Measurements from ENCODE around the gene COMMD7.

COMMD7 gene

GRCh38 chr20:32660661-32661060 is 82.6 kb downstream of the COMMD7 start:
- peak overlapping the region; percentile 58 for H3K27ac Mint-ChIP-seq
- H3K9me3 Mint-ChIP-seq = peaks cover 10% of the 10 kb centered on the region
- no peak overlapping the region for H3K4me3 Mint-ChIP-seq
- TF ChIP-seq CTCF (IDR thresholded peaks at IDR 0.05) = no peak
- H3K27me3 Mint-ChIP-seq (ENCODE audit: low read depth, poor library complexity) = peaks cover 3% of the 10 kb centered on the region
- peaks cover 6% of the 10 kb centered on the region for H3K36me3 Mint-ChIP-seq (ENCODE audit: low read depth)
- H3K4me1 Mint-ChIP-seq = peaks cover 27% of the 10 kb centered on the region
- no peak for DNase-seq

- Mint-ChIP-seq H3K4me1 (peaks cover 11% of the 10 kb centered on the region), H3K27me3 (ENCODE audit: low read depth, poor library complexity) (peaks cover 14% of the 10 kb centered on the region), H3K9me3 (peaks cover 19% of the 10 kb centered on the region), H3K4me3 (no peak overlapping the region), H3K36me3 (ENCODE audit: low read depth) (peaks cover 6% of the 10 kb centered on the region), H3K27ac (no peak overlapping the region)
- TF ChIP-seq CTCF (IDR thresholded peaks at IDR 0.05) = no peak
- no peak for DNase-seq
These were observed 86.4 kb downstream of the COMMD7 start for GRCh38 chr20:32656827-32657226.

- Mint-ChIP-seq H3K4me3 (no peak overlapping the region), H3K36me3 (ENCODE audit: low read depth) (peaks cover 6% of the 10 kb centered on the region), H3K27me3 (ENCODE audit: low read depth, poor library complexity) (peaks cover 19% of the 10 kb centered on the region), H3K27ac (no peak overlapping the region), H3K4me1 (peaks cover 19% of the 10 kb centered on the region), H3K9me3 (peaks cover 19% of the 10 kb centered on the region)
- no peak for TF ChIP-seq CTCF (IDR thresholded peaks at IDR 0.05)
- DNase-seq = no peak
These were observed 87.3 kb downstream of the COMMD7 start for GRCh38 chr20:32655903-32656512.

- peaks cover 15% of the 10 kb centered on the region for H3K9me3 Mint-ChIP-seq
- no peak overlapping the region for H3K27ac Mint-ChIP-seq
- no peaks in the 10 kb centered on the region for H3K36me3 Mint-ChIP-seq (ENCODE audit: low read depth)
- H3K27me3 Mint-ChIP-seq (ENCODE audit: low read depth, poor library complexity) = peaks cover 25% of the 10 kb centered on the region
- peak; percentile 95 for TF ChIP-seq CTCF (IDR thresholded peaks at IDR 0.05)
- H3K4me1 Mint-ChIP-seq = peaks cover 28% of the 10 kb centered on the region
- H3K4me3 Mint-ChIP-seq = no peak overlapping the region
- peak; percentile 93 for DNase-seq
These were observed 90.3 kb downstream of the COMMD7 start for GRCh38 chr20:32652739-32653526.
